LNCaP clone FGC (cell line): ENCODE measurements around the gene DIS3L.

ENCODE experiments used
- DNase-seq: peaks from one replicate; pipeline ENCODE4 v3.0.0-alpha.2; 2011; ENCODE audit warnings: low read depth
- H3K4me3 ChIP-seq: 2 replicates; pipeline ENCODE4 v1.5.1; 2011; ENCODE audit warnings: mild to moderate bottlenecking, low read depth, low read length, control low read depth
- CTCF ChIP-seq: IDR thresholded peaks from 2 replicates; pipeline ENCODE4 v1.5.1; 2012; ENCODE audit warnings: mild to moderate bottlenecking; ENCODE audit not compliant: control insufficient read depth, insufficient read depth; ENCODE audit errors: extremely low read depth

The DIS3L gene

GRCh38 chr15:66284271-66284670 lies 9.1 kb upstream of the DIS3L start:
- no peak for DNase-seq
- no peak for TF ChIP-seq CTCF
- no peak overlapping the region for H3K4me3 ChIP-seq

- DNase-seq, result no peak
- no peak overlapping the region for H3K4me3 ChIP-seq
- TF ChIP-seq CTCF, result no peak
Measured at GRCh38 chr15:66285533-66286280, 7.7 kb upstream of the DIS3L start.

DNA sequence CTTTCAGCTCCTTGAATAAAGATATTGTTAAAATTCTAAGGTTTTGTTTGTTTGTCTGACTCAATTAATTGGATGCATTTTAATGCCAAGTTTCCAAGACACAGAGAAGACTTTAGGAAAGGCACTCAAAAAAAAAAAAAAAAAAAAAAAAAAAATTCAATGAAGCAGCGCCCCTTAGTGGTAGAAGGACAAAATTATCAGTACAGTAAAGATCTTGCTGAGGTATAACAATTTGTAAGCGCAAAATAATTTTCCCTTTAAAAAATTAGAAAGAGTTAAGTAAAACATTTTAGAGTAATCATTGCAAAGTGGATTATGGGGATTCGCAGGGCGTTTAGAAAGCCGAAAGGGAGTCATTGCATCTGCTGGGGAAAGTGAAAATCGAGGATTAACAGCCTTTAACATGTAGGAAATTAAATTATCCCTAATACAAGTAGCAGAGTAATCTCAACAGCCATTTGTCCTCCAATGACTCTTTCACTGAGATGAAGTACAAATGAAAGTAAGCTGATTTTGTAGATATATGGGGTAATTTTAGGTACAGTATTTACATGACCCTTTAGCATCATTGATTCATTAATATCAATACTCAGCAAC lies 5.8 kb upstream of the DIS3L start:
- no peak for DNase-seq
- peak; percentile 48 for TF ChIP-seq CTCF
- no peak overlapping the region for H3K4me3 ChIP-seq

- no peak for DNase-seq
- no peak overlapping the region for H3K4me3 ChIP-seq
- no peak for TF ChIP-seq CTCF
Measured at GRCh38 chr15:66288093-66288492, 5.3 kb upstream of the DIS3L start.

- TF ChIP-seq CTCF, result no peak
- no peak overlapping the region for H3K4me3 ChIP-seq
- no peak for DNase-seq
Measured at GRCh38 chr15:66288551-66289185, 4.7 kb upstream of the DIS3L start.

- no peak for DNase-seq
- H3K4me3 ChIP-seq, result no peak overlapping the region
- TF ChIP-seq CTCF, result no peak
Measured at GRCh38 chr15:66290007-66290406, 3.4 kb upstream of the DIS3L start.
